Right atrium auricular region (tissue), 2 donors: ENCODE results near the gene ATXN1. TPM values are rescaled to one million over a fixed set of nuclear protein-coding genes. Genes with fewer than 3 reads are reported as not detected.
"Not testable (repeated sequence)": the region's sequence is repeated elsewhere in the genome, so short reads cannot be mapped to it uniquely, and the experiment has no call there.

ENCODE experiments used
- DNase-seq: peaks from one replicate; pipeline ENCODE4 v3.0.0-alpha.2; 2019; ENCODE audit warnings: low spot score
- H3K27ac ChIP-seq, 2 donors: fragments of 200-600 bp; sonication (generic); 1 replicate in 1 of 2; 2 replicates in 1 of 2; pipeline ENCODE4 v1.5.1; 2016 to 2019
- H3K27me3 ChIP-seq, 2 donors: fragments of 200-600 bp; sonication (generic); one replicate each; pipeline versions ENCODE4 v1.5.1 to v1.6.0; 2017 to 2019
- H3K36me3 ChIP-seq: fragments of 200-600 bp; sonication (generic); one replicate; pipeline ENCODE4 v1.5.1; 2016
- H3K4me1 ChIP-seq, 2 donors: fragments of 200-600 bp; sonication (generic); one replicate each; pipeline versions ENCODE4 v1.5.1 to v1.6.0; 2017 to 2019
- H3K4me3 ChIP-seq, 2 donors: fragments of 200-600 bp; sonication (generic); 1 replicate in 1 of 2; 2 replicates in 1 of 2; pipeline ENCODE4 v1.5.1; 2017 to 2019; ENCODE audit warnings: mild to moderate bottlenecking in 1 of 2, moderate library complexity in 1 of 2
- H3K9me3 ChIP-seq, 2 donors: fragments of 200-600 bp; sonication (generic); one replicate each; pipeline ENCODE4 v1.5.1; 2019
- total RNA-seq, 2 donors: library from RNA; depleted of rRNA; stranded (reverse); fragments of >200 nt; gene quantifications; one replicate each; pipeline ENCODE4 v1.1.0, GENCODE V29; 2016
- TF ChIP-seq, protein P1 (sequence below), 2 donors: fragments of 200-600 bp; sonication (generic); IDR thresholded peaks; one replicate each; pipeline ENCODE4 v1.5.1; 2019; ENCODE audit warnings: antibody characterized with exemption in 2 of 2

Gene ATXN1
- total RNA-seq, 2 donors from 2014 or later: 41.8 to 62.0 TPM

DNA sequence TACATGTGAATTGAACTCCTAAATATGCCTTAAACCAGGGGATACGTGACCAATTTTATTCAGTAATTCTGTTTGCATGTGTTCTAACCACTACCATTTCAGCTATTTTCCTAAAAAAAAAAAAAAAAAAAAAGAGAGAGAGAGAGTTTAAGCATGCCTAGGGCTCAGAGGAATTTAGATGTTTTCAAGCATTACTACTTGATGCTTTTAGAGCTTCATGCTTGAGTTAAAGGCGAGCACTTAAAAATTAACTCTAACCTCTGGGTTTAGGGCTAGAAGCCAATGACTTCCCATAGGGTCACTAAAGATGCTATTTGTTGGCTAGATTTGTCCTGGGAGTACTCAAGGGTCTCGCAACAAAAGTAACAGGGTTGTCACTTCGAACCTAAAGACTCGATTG is 217.7 kb downstream of the ATXN1 start:
- Histone ChIP-seq H3K27ac (peak overlapping the region; percentile 28 to 73), H3K4me1 (peaks cover 0 to 47% of the 10 kb centered on the region in 2 donors), H3K9me3 (no peaks in the 10 kb centered on the region), H3K27me3 (no peaks in the 10 kb centered on the region), H3K36me3 (no peaks in the 10 kb centered on the region), H3K4me3 (no peak overlapping the region)
- TF ChIP-seq, protein P1, sequence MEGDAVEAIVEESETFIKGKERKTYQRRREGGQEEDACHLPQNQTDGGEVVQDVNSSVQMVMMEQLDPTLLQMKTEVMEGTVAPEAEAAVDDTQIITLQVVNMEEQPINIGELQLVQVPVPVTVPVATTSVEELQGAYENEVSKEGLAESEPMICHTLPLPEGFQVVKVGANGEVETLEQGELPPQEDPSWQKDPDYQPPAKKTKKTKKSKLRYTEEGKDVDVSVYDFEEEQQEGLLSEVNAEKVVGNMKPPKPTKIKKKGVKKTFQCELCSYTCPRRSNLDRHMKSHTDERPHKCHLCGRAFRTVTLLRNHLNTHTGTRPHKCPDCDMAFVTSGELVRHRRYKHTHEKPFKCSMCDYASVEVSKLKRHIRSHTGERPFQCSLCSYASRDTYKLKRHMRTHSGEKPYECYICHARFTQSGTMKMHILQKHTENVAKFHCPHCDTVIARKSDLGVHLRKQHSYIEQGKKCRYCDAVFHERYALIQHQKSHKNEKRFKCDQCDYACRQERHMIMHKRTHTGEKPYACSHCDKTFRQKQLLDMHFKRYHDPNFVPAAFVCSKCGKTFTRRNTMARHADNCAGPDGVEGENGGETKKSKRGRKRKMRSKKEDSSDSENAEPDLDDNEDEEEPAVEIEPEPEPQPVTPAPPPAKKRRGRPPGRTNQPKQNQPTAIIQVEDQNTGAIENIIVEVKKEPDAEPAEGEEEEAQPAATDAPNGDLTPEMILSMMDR (IDR thresholded peaks at IDR 0.05): no peak
- no peak for DNase-seq

- Histone ChIP-seq H3K9me3 (no peaks in the 10 kb centered on the region), H3K4me1 (peaks cover 0 to 47% of the 10 kb centered on the region in 2 donors), H3K4me3 (no peak overlapping the region), H3K27ac (peak overlapping the region; percentile 51 to 81), H3K27me3 (no peaks in the 10 kb centered on the region), H3K36me3 (no peaks in the 10 kb centered on the region)
- TF ChIP-seq, protein P1 (IDR thresholded peaks at IDR 0.05): no peak
- DNase-seq: no peak
Measured at GRCh38 chr6:16542070-16542469, 219.2 kb downstream of the ATXN1 start.

- Histone ChIP-seq H3K27ac (peak overlapping the region; percentile 51 to 81), H3K27me3 (no peaks in the 10 kb centered on the region), H3K4me1 (peaks cover 0 to 47% of the 10 kb centered on the region in 2 donors), H3K4me3 (peak overlapping the region in 1 of 2 donors; percentile 4), H3K9me3 (no peaks in the 10 kb centered on the region), H3K36me3 (no peaks in the 10 kb centered on the region)
- peak; percentile 69 for DNase-seq
- TF ChIP-seq, protein P1 (IDR thresholded peaks at IDR 0.05): peak in 1 of 2 donors; percentile 44
Measured at GRCh38 chr6:16540804-16541752, 220.2 kb downstream of the ATXN1 start.

DNA sequence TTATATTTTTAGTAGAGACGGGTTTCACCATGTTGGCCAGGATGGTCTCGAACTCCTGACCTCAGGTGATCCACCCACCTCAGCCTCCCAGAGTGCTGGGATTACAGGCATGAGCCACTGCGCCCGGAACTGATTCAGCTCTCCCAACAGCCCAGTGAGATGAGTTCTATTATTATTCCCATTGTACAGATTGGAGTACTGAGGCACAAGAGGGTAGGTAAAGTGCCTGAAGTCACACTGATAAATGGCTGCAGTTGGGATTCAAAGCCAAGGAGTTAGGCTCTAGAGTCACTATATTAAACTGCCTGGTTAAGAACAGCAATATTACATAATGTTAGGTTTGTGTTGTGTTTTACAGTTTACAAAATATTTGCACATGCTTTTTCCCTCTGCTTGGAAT is 220.9 kb downstream of the ATXN1 start:
- not testable (repeated sequence) for DNase-seq, H3K36me3 ChIP-seq, H3K27ac ChIP-seq, H3K4me3 ChIP-seq, H3K27me3 ChIP-seq, H3K9me3 ChIP-seq
- peaks cover 0 to 45% of the 10 kb centered on the region in 2 donors for H3K4me1 ChIP-seq

- Histone ChIP-seq H3K4me3 (no peak overlapping the region), H3K27ac (no peak overlapping the region), H3K36me3 (no peaks in the 10 kb centered on the region), H3K4me1 (peaks cover 0 to 35% of the 10 kb centered on the region in 2 donors), H3K9me3 (no peaks in the 10 kb centered on the region), H3K27me3 (no peaks in the 10 kb centered on the region)
- DNase-seq: no peak
- TF ChIP-seq, protein P1 (IDR thresholded peaks at IDR 0.05): no peak
Measured at GRCh38 chr6:16539086-16539931, 222.0 kb downstream of the ATXN1 start.

GRCh38 chr6:16535564-16535963 is 225.7 kb downstream of the ATXN1 start:
- no peaks in the 10 kb centered on the region for H3K9me3 ChIP-seq
- H3K36me3 ChIP-seq: no peaks in the 10 kb centered on the region
- no peaks in the 10 kb centered on the region for H3K4me1 ChIP-seq
- DNase-seq: no peak
- H3K27ac ChIP-seq: no peak overlapping the region
- TF ChIP-seq, protein P1 (IDR thresholded peaks at IDR 0.05): no peak
- no peaks in the 10 kb centered on the region for H3K27me3 ChIP-seq
- no peak overlapping the region for H3K4me3 ChIP-seq
